HG03095 (cell line): ENCODE data around the gene RPS21.

ENCODE experiments used
- ATAC-seq: cut with Tn5 transposase; IDR thresholded peaks from one replicate; pipeline ENCODE4 v1.9.1; 2021; ENCODE audit warnings: moderate library complexity; ENCODE audit not compliant: unreplicated experiment

RPS21 gene

DNA sequence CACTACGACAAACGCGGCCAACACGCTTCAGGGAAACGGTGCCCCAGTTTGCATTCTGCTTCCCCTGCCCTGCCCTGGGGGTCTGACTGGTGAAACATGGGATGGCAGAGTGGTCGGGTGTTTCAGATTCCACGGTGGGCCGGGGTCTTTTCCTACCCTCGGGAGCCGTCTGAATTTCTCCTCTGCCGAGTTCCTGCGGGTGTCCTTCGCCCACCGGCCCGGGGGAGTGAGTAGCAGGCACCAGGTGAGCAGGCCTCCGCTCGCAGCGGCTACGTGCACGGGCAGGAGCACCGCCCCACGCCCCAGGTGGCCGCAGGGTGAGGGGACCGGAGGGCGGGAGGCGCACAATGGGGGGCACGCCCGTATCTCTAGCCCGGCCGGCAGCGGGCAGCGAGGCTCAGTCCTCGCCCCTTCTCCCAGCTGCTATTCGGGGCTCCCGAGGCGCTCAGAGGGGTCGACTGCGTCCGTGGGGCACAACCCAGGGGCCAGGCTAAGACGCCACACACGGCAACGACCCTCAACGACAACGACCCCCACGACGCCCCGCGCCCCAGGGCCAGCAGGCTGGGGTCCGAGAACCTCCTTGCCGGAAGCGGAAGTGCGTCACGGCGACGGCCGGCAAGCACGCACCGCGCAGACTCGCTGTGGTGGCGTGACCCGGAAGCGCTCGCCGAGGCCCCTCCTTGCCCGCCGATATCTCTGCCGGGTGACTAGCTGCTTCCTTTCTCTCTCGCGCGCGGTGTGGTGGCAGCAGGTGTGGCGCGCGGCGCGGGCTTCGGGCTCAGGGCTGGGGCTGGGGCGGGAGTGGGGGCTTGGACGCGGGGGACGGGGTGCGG, at the start of gene RPS21:
Gene RPS21 (plus strand): TSS at position 721 of the 836 bp plus-strand sequence. CDS start 236 bp downstream, outside the sequence.
- ATAC-seq, result peak; percentile 86

- ATAC-seq, result no peak
Observed at GRCh38 chr20:62337558-62338293, 49.2 kb upstream of the RPS21 start.

GRCh38 chr20:62338294-62338620, 48.6 kb upstream of the RPS21 start:
- no peak for ATAC-seq

DNA sequence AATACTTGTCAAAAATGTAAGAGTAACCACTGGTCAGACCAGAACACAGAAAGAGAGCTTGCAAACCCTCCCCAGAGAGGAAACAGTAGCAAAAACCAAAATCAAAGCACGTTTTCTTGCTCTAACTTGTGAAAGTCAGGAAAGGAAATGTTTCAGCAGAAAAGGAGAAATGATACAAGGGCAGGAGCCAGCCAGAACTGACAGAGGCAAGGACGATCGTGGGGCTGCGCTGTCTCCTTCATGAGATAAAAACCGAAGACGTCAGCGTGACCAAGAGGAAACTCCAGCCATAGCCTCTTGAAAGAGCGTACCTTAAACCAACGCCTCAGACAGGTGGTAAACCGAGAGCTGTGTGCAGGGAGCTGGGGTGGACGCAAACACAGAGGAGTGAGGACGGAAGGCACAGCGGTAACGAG, 47.2 kb upstream of the RPS21 start:
- ATAC-seq, result peak; percentile 77

DNA sequence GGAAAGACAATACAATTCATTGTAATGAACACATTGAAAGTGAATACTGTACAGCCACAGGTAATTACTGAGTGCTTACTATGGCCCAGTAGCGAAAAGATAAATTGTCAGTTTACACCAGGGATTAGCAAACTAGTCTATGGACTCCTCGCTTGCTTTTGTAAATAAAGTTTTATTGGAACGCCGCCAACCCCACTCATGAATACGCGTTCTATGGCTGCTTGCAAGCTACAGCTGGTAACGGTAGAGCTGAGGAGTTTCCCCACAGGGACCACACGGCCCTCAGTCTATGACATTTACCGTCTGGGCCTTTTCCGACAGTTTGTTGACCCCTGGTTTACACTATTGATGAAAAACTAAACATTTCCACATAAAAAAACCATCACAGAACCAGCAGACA, 44.0 kb upstream of the RPS21 start:
- no peak for ATAC-seq

DNA sequence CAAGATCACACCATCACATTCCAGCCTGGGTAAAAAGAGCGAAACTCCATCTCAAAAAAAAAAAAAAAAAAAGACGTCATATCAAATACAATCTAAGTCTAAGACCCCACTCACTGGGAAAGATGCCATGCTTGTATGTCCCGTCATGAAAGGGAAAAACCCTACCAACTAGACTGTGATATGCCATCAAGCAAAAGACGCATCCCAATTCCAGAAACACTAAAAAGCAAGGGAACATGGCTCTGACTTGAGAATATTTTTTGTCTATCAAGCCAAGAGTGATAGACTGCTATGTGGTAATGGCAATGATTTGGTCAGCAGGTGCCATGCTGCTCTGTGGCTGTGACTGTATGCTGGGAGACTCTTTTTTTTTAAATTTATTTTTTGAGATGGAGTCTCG, 42.8 kb upstream of the RPS21 start:
- no peak for ATAC-seq

- ATAC-seq, result no peak
Observed at GRCh38 chr20:62344782-62345181, 42.1 kb upstream of the RPS21 start.

- no peak for ATAC-seq
Observed at GRCh38 chr20:62345681-62346370, 41.1 kb upstream of the RPS21 start.

- ATAC-seq, result no peak
Observed at GRCh38 chr20:62346398-62347150, 40.3 kb upstream of the RPS21 start.

DNA sequence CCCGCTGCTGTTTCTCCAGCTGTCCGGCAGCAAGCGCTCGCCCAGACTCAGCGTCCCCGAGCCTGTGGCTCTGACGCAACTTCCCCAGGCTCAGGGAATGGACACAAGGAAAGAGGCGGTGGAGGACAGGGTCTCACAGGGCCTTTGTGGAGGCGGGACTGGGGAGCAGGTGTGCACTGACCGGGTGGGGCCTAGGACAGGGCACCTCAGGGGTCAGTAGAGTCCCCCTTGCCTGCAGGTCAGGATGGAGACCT, 39.8 kb upstream of the RPS21 start:
- ATAC-seq, result no peak

- ATAC-seq, result no peak
Observed at GRCh38 chr20:62347445-62347844, 39.5 kb upstream of the RPS21 start.

DNA sequence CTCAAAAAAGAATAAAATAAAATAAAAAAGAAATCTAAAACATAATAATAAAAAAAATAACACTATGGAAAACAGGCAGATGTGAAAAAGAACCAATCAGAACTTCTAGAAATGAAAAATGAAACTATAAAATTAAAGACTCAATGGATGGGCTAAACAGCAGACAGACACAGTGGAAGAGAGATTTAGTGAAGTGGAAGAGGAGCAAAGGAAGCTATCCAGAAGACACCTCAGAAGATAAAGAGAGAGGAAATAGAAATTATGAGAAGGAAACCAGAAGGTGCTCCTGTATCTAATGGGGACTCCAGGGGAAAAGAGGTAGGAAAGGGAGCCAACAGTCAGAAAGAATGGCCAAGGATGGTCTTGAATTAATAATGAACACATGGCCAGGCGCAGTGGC, 38.3 kb upstream of the RPS21 start:
- no peak for ATAC-seq

- ATAC-seq, result no peak
Observed at GRCh38 chr20:62349556-62350097, 37.3 kb upstream of the RPS21 start.

GRCh38 chr20:62350098-62350628, 36.7 kb upstream of the RPS21 start:
- ATAC-seq, result no peak

DNA sequence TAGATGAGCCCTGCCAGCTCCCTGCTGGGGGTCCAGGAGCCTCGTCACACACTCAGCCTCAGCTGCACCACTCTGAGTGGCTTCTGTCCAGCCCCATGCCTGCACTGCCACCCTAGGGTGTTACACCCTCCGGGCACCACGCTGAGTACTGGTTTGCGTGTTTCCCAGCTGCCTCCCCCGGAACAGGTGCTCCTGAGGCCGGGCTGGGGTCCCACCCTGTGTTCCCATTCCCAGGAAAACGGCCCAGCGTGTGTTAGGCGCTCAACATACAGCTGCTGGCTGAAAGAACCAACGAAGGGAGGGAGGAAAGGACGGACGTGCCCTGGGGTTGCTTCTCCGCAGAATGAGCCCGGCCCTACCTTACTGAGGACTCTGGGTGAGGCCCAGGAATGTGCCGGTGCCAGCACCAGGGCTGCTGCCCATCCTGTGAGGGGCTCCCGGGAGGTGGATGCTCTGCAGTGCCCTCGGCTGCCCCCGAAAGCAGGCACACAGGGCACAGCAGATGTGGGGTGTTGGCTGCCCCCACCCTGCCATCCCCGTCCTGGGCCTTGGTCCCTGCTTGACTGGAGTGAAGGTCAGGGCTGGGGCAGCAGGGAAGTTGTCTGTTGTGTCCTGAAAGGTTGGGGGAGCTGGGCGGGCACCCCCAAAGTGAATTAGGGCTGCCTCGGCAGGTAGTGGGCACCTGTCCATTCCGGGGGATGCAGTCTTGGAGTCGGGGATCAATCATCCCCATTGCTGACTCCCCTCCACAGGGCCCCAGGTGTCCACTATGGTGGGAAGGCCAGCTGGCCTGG, 36.1 kb upstream of the RPS21 start:
- ATAC-seq, result no peak

GRCh38 chr20:62351469-62352401, 35.2 kb upstream of the RPS21 start:
- no peak for ATAC-seq

GRCh38 chr20:62352402-62353288, 34.3 kb upstream of the RPS21 start:
- no peak for ATAC-seq
